Panc1 (cell line): ENCODE data around the gene MAP1S. TPM values are rescaled to one million over a fixed set of nuclear protein-coding genes. Genes with fewer than 3 reads are reported as not detected.

Source experiments
- ATAC-seq: fragments of 200-7000 bp; cut with Tn5 transposase; 2 replicates; pipeline ENCODE4 v1.9.1; 2020; ENCODE audit warnings: mild to moderate bottlenecking, moderate library complexity
- BruUV-seq: library from RNA; stranded (reverse); fragments of 400-500 nt; replicated peaks from 2 replicates; lab custom pipeline; 2021; lab: Mats Ljungman, UMichigan
- CTCF ChIA-PET: fragments of 300-600 bp; sonication (Branson Sonifier 250); formaldehyde crosslinking; loops from one replicate; lab custom pipeline; 2022; ENCODE audit warnings: antibody characterized with exemption; lab: Charles Lee
- POLR2A ChIA-PET: fragments of 300-600 bp; sonication (Branson Sonifier 250); formaldehyde crosslinking; loops from one replicate; lab custom pipeline; 2022; ENCODE audit warnings: antibody characterized with exemption; lab: Charles Lee
- DNase-seq: peaks from one replicate; pipeline ENCODE4 v3.0.0-alpha.2; 2010; ENCODE audit warnings: low read depth, low spot score
- H3K27ac ChIP-seq: 2 replicates; pipeline ENCODE4 v1.5.1; 2011; ENCODE audit warnings: mild to moderate bottlenecking, low read length, inconsistent platforms
- H3K27me3 ChIP-seq: fragments of 200-500 bp; sonication (Bioruptor generic); 2 replicates; pipeline ENCODE4 v1.6.0; 2014; ENCODE audit warnings: low read length, inconsistent platforms; ENCODE audit not compliant: control insufficient read depth, insufficient read depth
- H3K36me3 ChIP-seq: fragments of 200-500 bp; sonication (Bioruptor generic); 2 replicates; pipeline ENCODE4 v1.5.1; 2014; ENCODE audit warnings: inconsistent platforms, mild to moderate bottlenecking, low read length, moderate library complexity; ENCODE audit not compliant: control insufficient read depth, insufficient read depth
- H3K4me1 ChIP-seq: 2 replicates; pipeline ENCODE4 v1.5.1; 2011; ENCODE audit warnings: inconsistent platforms, mild to moderate bottlenecking, low read length, moderate library complexity; ENCODE audit not compliant: control insufficient read depth, insufficient read depth
- H3K4me3 ChIP-seq, 2 experiments: 2 replicates each; pipeline ENCODE4 v1.5.1; 2011 to 2012; ENCODE audit warnings: low read depth in 2 of 2, low read length in 2 of 2, mild to moderate bottlenecking in 2 of 2, inconsistent platforms in 1 of 2, moderate library complexity in 1 of 2
- H3K9me3 ChIP-seq: fragments of 200-500 bp; sonication (Bioruptor generic); 2 replicates; pipeline ENCODE4 v1.5.1; 2014; ENCODE audit warnings: low read depth, mild to moderate bottlenecking, inconsistent platforms, low read length, moderate library complexity; ENCODE audit not compliant: control insufficient read depth, insufficient read depth
- CTCF ChIP-seq: fragments of 450-650 bp; IDR thresholded peaks from 2 replicates; pipeline ENCODE4 v1.5.1; 2017; ENCODE audit warnings: mild to moderate bottlenecking
- POLR2AphosphoS5 ChIP-seq: IDR thresholded peaks from 2 replicates; pipeline ENCODE4 v1.6.1; 2012; ENCODE audit warnings: mild to moderate bottlenecking, low read depth, low read length, moderate library complexity
- REST ChIP-seq, 2 experiments: IDR thresholded peaks; 2 replicates each; pipeline ENCODE4 v1.6.1; 2011 to 2012; ENCODE audit warnings: low read depth in 2 of 2, control low read depth in 1 of 2, low read length in 1 of 2, mild to moderate bottlenecking in 1 of 2, moderate library complexity in 1 of 2; ENCODE audit not compliant: insufficient read depth in 1 of 2
- SIN3A ChIP-seq: IDR thresholded peaks from 2 replicates; pipeline ENCODE4 v1.6.1; 2012; ENCODE audit warnings: low read depth, mild to moderate bottlenecking, low read length, moderate library complexity, borderline replicate concordance; ENCODE audit not compliant: insufficient read depth
- TCF7L2 ChIP-seq: IDR thresholded peaks from 2 replicates; pipeline ENCODE4 v1.6.1; 2011; ENCODE audit warnings: mild to moderate bottlenecking, low read depth, low read length, inconsistent platforms
- in situ Hi-C: cut with HindIII; loops from 2 replicates; pipeline ENCODE4 v1.10.0; 2016; ENCODE audit warnings: low sequenced_read_pairs, low pct_unique_long_range_greater_than_20kb
- intact Hi-C: fragments of 100-400 bp; cut with micrococcal nuclease; formaldehyde crosslinking; loops from one replicate; pipeline ENCODE4 v1.10.0; 2022; ENCODE audit not compliant: unreplicated experiment
- total RNA-seq: library from RNA; stranded (reverse); gene quantifications from one replicate; pipeline ENCODE4 v1.2.1, GENCODE V29; 2021; ENCODE audit not compliant: unreplicated experiment

MAP1S gene
- total RNA-seq, 1 experiment from 2014 or later = 56.6 TPM

GRCh38 chr19:17741456-17741855 lies 22.2 kb downstream of the MAP1S start:
- in situ Hi-C loops = no loop called here
- no TSS peak for BruUV-seq

GRCh38 chr19:17743874-17744580 lies 24.7 kb downstream of the MAP1S start:
- in situ Hi-C loops = no loop called here
- Histone ChIP-seq H3K9me3 (no peaks in the 10 kb centered on the region), H3K27ac (no peak overlapping the region), H3K36me3 (no peaks in the 10 kb centered on the region), H3K4me1 (no peaks in the 10 kb centered on the region), H3K4me3 (no peak overlapping the region), H3K27me3 (no peaks in the 10 kb centered on the region)
- ChIA-PET POLR2A (no interaction called here), CTCF (interaction anchor here (0.6 to 0.7 kb wide), 2 partner anchors 138 to 151 kb away, joined by 3 to 5 read pairs; no protein-coding TSS in a partner anchor)
- BruUV-seq = no TSS peak
- TF ChIP-seq REST (IDR thresholded peaks at IDR 0.05; ENCODE audit: insufficient read depth in 1 of 2, low read depth in 2 of 2, low read length in 1 of 2) = no peak
- intact Hi-C loops = no loop called here
- no peak for ATAC-seq
- no peak for DNase-seq

More at GRCh38 chr19:17741456-17741855, 22.2 kb downstream of the MAP1S start:
- TF ChIP-seq REST (IDR thresholded peaks at IDR 0.05; ENCODE audit: insufficient read depth in 1 of 2, low read depth in 2 of 2, low read length in 1 of 2) (no peak), CTCF (no peak), POLR2AphosphoS5 (no peak), SIN3A (no peak), TCF7L2 (no peak)
- ATAC-seq (no peak), DNase-seq (no peak)
- H3K4me1 ChIP-seq = no peaks in the 10 kb centered on the region
- no peak overlapping the region for H3K27ac ChIP-seq
- H3K9me3 ChIP-seq = no peaks in the 10 kb centered on the region
- H3K36me3 ChIP-seq = no peaks in the 10 kb centered on the region
- POLR2A ChIA-PET = interaction anchor here (0.7 kb wide), 1 partner anchor 60 kb away, joined by 3 read pairs; no protein-coding TSS in a partner anchor
- no peaks in the 10 kb centered on the region for H3K27me3 ChIP-seq
- H3K4me3 ChIP-seq = no peak overlapping the region
- CTCF ChIA-PET = interaction anchor here (1.0 kb wide), 1 partner anchor 25 kb away, joined by 3 read pairs; no protein-coding TSS in a partner anchor
- intact Hi-C loops = no loop called here
